ENCODE results near the gene RNPEPL1.

The RNPEPL1 gene

GRCh38 chr2:240523451-240524281 lies 44.6 kb upstream of the RNPEPL1 start:
- Histone ChIP-seq H3K27ac (ENCODE audit: low read length) (no peak overlapping the region), H3K4me3 (ENCODE audit: low read length) (no peak overlapping the region), H3F3A (ENCODE audit: insufficient read depth, low read length) (no peaks in the 10 kb centered on the region), H3K9me2 (replicated peaks; ENCODE audit: insufficient read depth, low read length) (no peaks in the 10 kb centered on the region), H3K9ac (ENCODE audit: low read length) (no peak overlapping the region), H3K36me3 (replicated peaks; ENCODE audit: insufficient read depth, low read length) (peaks cover 3% of the 10 kb centered on the region; the same call in 1 of the 2 replicates), H2AFZ (ENCODE audit: low read length) (no peak overlapping the region), H3K27me3 (replicated peaks; ENCODE audit: insufficient read depth, low read length) (no peaks in the 10 kb centered on the region), H3K9me3 (replicated peaks; ENCODE audit: insufficient read depth, low read length) (no peaks in the 10 kb centered on the region), H3K4me1 (ENCODE audit: low read length) (no peaks in the 10 kb centered on the region), H3K4me2 (ENCODE audit: low read depth, low read length) (no peak overlapping the region), H4K20me1 (ENCODE audit: insufficient read depth, low read length) (no peaks in the 10 kb centered on the region), H3K79me2 (ENCODE audit: low read length) (no peaks in the 10 kb centered on the region)
- TF ChIP-seq EZH2phosphoT487 (IDR thresholded peaks at IDR 0.05; ENCODE audit: low read length) (no peak), EZH2 (optimal IDR thresholded peaks at IDR 0.05; ENCODE audit: low read depth, low read length) (no peak), CTCF (IDR thresholded peaks at IDR 0.05; ENCODE audit: low read length) (no peak)
- no peak for DNase-seq

GRCh38 chr2:240524963-240525718 lies 43.1 kb upstream of the RNPEPL1 start:
- DNase-seq = no peak
- peaks cover 3% of the 10 kb centered on the region; the same call in 1 of the 2 replicates for H3K36me3 ChIP-seq (replicated peaks; ENCODE audit: insufficient read depth, low read length)
- no peaks in the 10 kb centered on the region for H3K4me1 ChIP-seq (ENCODE audit: low read length)
- no peaks in the 10 kb centered on the region for H3K9me3 ChIP-seq (replicated peaks; ENCODE audit: insufficient read depth, low read length)
- H3K27me3 ChIP-seq (replicated peaks; ENCODE audit: insufficient read depth, low read length) = no peaks in the 10 kb centered on the region
- H2AFZ ChIP-seq (ENCODE audit: low read length) = no peak overlapping the region
- H3K4me2 ChIP-seq (ENCODE audit: low read depth, low read length) = no peak overlapping the region
- no peaks in the 10 kb centered on the region for H4K20me1 ChIP-seq (ENCODE audit: insufficient read depth, low read length)
- no peak overlapping the region for H3K9ac ChIP-seq (ENCODE audit: low read length)
- no peak overlapping the region for H3K4me3 ChIP-seq (ENCODE audit: low read length)
- TF ChIP-seq EZH2phosphoT487 (IDR thresholded peaks at IDR 0.05; ENCODE audit: low read length) (no peak), CTCF (IDR thresholded peaks at IDR 0.05; ENCODE audit: low read length) (no peak), EZH2 (optimal IDR thresholded peaks at IDR 0.05; ENCODE audit: low read depth, low read length) (no peak)
- H3K27ac ChIP-seq (ENCODE audit: low read length) = no peak overlapping the region
- no peaks in the 10 kb centered on the region for H3K9me2 ChIP-seq (replicated peaks; ENCODE audit: insufficient read depth, low read length)
- no peaks in the 10 kb centered on the region for H3K79me2 ChIP-seq (ENCODE audit: low read length)
- no peaks in the 10 kb centered on the region for H3F3A ChIP-seq (ENCODE audit: insufficient read depth, low read length)

GRCh38 chr2:240525802-240526201 lies 42.5 kb upstream of the RNPEPL1 start:
- no peak for DNase-seq
- H3K27ac ChIP-seq (ENCODE audit: low read length) = no peak overlapping the region
- H3K4me2 ChIP-seq (ENCODE audit: low read depth, low read length) = no peak overlapping the region
- no peaks in the 10 kb centered on the region for H3K79me2 ChIP-seq (ENCODE audit: low read length)
- H3K4me1 ChIP-seq (ENCODE audit: low read length) = no peaks in the 10 kb centered on the region
- no peak overlapping the region for H2AFZ ChIP-seq (ENCODE audit: low read length)
- peaks cover 3% of the 10 kb centered on the region; the same call in 1 of the 2 replicates for H3K36me3 ChIP-seq (replicated peaks; ENCODE audit: insufficient read depth, low read length)
- H3K9me3 ChIP-seq (replicated peaks; ENCODE audit: insufficient read depth, low read length) = no peaks in the 10 kb centered on the region
- H3K27me3 ChIP-seq (replicated peaks; ENCODE audit: insufficient read depth, low read length) = no peaks in the 10 kb centered on the region
- no peaks in the 10 kb centered on the region for H4K20me1 ChIP-seq (ENCODE audit: insufficient read depth, low read length)
- H3K9ac ChIP-seq (ENCODE audit: low read length) = no peak overlapping the region
- H3K9me2 ChIP-seq (replicated peaks; ENCODE audit: insufficient read depth, low read length) = no peaks in the 10 kb centered on the region
- no peaks in the 10 kb centered on the region for H3F3A ChIP-seq (ENCODE audit: insufficient read depth, low read length)
- no peak overlapping the region for H3K4me3 ChIP-seq (ENCODE audit: low read length)
- TF ChIP-seq EZH2phosphoT487 (IDR thresholded peaks at IDR 0.05; ENCODE audit: low read length) (no peak), EZH2 (optimal IDR thresholded peaks at IDR 0.05; ENCODE audit: low read depth, low read length) (no peak)

Data from MM.1S (cell line).